ENCODE results near the gene ANKS1B.

ANKS1B gene

DNA sequence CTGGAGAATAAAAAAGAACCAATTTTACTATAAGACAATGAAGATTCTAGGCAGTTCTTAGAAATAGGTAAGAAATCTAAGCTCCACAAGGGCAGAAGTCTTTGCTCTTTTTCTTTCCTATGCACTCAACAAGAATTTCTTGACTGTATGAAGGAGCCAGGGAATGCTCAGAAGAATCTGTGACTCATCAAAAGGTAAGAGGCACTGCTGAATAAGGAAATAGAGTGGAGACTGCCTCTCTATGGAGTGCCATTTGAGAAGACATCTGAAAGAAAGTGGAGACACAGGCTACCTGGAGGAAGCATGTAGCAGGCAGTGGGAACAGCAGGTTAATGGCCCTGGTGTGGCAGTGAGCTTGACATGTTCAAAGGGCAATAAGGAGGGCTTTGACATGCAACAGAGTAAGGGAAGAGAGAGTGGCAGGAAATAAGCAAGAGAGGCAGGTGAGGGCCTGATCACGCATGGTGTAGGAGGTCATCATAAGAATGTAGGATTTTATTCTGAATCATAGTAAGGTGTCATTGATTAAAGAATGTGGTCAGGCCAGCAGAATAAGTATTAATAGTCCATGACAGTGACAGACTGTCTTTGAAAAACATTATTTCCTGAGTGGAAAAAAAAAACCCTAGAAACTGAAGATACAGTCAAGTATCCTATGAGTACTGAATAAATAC, 783.9 kb downstream of the ANKS1B start:
- no peak for DNase-seq (ENCODE audit: low read depth in 3 of 3)

- DNase-seq (ENCODE audit: low read depth in 3 of 3) = no peak
Measured at GRCh38 chr12:99195474-99195873, 789.3 kb downstream of the ANKS1B start.

- no peak for DNase-seq (ENCODE audit: low read depth in 3 of 3)
Measured at GRCh38 chr12:99192489-99192888, 792.2 kb downstream of the ANKS1B start.

DNA sequence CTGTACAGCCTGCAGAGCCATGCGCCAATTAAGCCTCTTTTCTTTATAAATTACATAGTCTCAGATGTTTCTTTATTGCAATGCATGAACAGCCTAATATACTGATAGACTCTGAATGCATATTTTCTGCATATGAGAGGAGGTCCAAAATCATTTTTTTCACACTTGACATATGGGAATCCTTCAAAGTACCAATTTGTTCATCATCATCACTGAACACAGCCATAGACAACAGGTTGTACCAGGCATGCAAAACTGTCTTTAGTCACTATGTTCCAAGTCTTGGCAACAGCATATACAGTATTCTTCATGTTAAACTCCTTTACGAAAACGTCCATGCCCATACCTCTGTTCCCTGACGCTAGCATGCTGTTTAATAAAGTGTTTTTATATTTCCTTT, 807.9 kb downstream of the ANKS1B start:
- DNase-seq (ENCODE audit: low read depth in 3 of 3) = no peak

DNA sequence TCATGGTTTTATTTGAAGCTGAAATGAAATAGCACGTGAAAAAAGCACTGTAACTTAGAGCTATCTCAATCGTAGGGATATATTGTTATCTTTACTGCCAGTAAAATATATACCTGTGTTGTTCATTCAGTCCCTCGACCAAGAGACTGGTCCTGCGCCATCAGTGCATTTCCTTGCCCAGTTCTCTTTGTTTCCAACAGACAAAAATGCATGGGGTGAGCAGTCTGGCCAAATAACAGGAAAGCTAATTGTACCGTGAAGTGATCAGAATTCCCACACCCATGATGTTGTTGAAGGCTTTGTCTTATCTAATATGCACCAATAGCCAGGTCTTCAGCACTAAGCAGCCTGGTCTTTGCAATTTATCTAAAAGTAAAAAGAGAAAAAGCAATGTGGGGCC, 814.3 kb downstream of the ANKS1B start:
- no peak for DNase-seq (ENCODE audit: low read depth in 3 of 3)

GRCh38 chr12:99170037-99170436, 814.7 kb downstream of the ANKS1B start:
- no peak for DNase-seq (ENCODE audit: low read depth in 3 of 3)

- no peak for DNase-seq (ENCODE audit: low read depth in 3 of 3)
Measured at GRCh38 chr12:99157946-99158345, 826.8 kb downstream of the ANKS1B start.

GRCh38 chr12:99154983-99155336, 829.8 kb downstream of the ANKS1B start:
- no peak for DNase-seq (ENCODE audit: low read depth in 3 of 3)

- DNase-seq (ENCODE audit: low read depth in 3 of 3) = no peak
Measured at GRCh38 chr12:99154216-99154982, 830.3 kb downstream of the ANKS1B start.

GRCh38 chr12:99153293-99153692, 831.4 kb downstream of the ANKS1B start:
- DNase-seq (ENCODE audit: low read depth in 3 of 3) = no peak

DNA sequence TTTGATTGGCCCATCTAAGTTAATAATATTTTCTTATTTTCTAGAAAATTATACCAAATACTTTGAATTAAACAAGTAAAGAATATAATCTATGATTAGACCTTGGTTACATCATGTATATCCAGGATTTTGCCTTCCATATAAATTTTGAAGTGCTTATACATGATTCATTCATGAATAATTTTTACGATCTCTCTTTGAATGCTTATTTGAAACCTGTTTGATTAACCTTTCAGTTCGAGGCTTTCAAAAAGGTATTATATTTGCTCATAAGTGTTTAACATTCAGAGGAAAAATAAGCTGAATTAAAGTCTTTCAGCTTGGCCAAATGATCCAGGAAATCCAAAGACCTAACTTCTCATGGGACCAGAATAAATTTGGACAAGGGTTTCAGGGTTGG, 832.4 kb downstream of the ANKS1B start:
- DNase-seq (ENCODE audit: low read depth in 3 of 3) = no peak

GRCh38 chr12:99151744-99152143, 833.0 kb downstream of the ANKS1B start:
- DNase-seq (ENCODE audit: low read depth in 3 of 3) = no peak

DNA sequence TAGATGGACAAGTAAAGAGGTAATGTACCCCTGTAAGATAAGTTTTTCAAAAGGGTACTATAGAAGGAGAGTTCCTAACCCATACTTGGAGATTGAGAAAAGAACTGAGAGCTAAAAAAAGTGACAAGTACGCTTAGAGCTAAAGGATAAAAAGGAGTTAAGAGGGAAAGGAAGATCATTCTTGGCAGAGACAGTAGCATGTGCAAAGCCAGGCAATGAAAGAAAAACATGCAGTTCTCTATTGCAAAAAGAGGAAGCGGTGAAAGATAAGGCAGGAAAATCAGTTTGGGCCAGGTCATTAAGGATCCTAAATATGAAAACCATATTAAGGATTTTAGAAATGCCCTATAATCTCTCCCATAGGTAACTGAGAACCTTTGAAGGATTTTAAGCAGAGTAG, 837.6 kb downstream of the ANKS1B start:
- DNase-seq (ENCODE audit: low read depth in 3 of 3) = no peak

- DNase-seq (ENCODE audit: low read depth in 3 of 3) = no peak
Measured at GRCh38 chr12:99146730-99147129, 838.0 kb downstream of the ANKS1B start.

DNA sequence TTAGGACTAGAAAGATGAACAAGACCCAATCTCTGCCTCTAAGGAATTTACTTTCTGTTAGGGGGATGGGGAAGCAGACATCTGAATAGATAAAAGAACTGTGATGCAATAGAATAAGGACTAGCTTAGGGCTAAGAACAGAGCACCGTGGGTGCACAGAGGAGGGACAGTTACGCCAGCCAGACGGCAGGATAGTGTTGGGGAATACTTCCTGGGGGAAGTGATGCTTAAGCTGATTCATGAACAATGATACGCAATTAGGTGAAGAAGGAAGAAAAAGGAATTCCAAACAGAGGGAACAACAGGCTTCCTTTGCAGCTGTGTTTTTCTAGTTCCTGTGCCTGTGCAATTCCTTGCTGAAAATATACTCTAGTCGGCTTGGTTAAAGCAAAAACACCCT, 838.6 kb downstream of the ANKS1B start:
- no peak for DNase-seq (ENCODE audit: low read depth in 3 of 3)

DNA sequence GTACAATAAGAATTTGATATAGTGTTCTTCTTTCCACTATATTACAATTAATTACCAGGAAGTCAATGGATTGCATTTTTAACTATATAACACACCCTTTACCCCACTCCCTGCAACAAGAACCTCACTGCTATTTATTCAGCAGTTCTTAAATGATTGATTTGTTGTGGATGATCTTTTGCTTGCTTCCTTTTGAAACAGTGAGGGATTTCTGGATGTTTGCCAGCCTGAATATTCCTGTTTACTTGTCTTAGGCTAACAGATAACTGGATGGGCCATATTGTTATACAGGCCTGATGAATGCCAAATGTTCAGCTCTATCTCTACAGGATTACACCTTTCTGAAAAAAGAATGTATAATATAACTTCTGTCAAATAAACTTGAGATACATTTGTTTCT, 842.1 kb downstream of the ANKS1B start:
- DNase-seq (ENCODE audit: low read depth in 3 of 3) = no peak

GRCh38 chr12:99140017-99140720, 844.6 kb downstream of the ANKS1B start:
- DNase-seq (ENCODE audit: low read depth in 3 of 3) = no peak

GRCh38 chr12:99138393-99138792, 846.3 kb downstream of the ANKS1B start:
- no peak for DNase-seq (ENCODE audit: low read depth in 3 of 3)

DNA sequence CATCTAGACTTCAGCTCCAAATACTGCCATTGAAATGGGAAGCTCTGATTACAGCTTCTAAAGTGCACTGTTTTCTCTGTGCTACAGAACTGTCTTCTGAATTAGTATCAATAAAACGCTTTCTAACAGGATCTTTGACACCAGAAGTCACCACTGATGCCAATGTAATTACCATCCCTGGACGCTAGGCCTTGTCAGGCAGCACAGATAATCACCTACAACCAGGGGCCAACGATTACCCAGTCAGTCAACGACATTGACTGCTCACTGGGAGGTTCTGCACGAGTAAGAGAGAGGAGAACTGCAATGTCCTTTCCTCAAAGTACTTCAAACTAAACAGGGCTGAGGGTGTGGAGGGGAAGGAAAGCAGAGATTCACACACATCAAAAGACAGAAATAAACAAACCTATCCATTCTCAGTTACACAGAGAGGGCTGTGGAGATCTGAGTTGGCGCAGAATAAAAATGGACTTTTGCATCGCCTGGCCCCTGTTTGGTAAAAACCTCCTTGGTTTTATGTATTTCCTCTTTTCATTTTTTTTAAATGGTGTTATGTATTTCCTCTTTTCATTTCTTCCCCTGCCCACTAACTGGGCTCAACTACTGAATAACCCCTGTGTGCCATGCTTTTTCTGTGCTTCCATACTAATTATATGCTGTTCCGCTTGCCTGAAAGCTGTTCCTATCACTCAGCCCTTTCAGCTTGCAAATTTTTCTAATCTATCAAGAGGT, 847.4 kb downstream of the ANKS1B start:
- no peak for DNase-seq (ENCODE audit: low read depth in 3 of 3)

DNA sequence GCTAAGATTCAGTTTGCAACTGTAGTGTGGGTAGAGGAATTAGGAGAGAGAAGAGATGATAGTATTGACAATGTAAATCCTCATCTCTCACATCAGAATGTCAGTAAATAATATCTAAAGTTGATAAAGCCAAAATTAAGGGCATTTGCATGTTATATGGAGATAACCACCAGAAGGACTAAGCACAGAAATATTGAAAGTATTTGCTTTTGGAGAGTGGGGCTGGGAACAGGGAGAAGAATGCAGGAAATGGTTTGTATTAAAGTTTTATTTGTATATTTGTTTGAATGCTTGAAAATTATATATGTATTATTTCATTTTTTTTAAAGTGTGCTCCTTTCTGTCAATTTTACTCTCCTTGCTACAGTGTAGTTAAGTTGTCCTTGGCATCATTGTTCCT, 848.2 kb downstream of the ANKS1B start:
- DNase-seq (ENCODE audit: low read depth in 3 of 3) = no peak

GRCh38 chr12:99135376-99135775, 849.4 kb downstream of the ANKS1B start:
- no peak for DNase-seq (ENCODE audit: low read depth in 3 of 3)

GRCh38 chr12:99133401-99133800, 851.3 kb downstream of the ANKS1B start:
- no peak for DNase-seq (ENCODE audit: low read depth in 3 of 3)

All from stimulated activated CD4-positive, alpha-beta T cell treated with anti-CD3 and anti-CD28 coated beads, TNF-alpha, amount 100 ng/mL, for 4 hours (primary cell).